Measurements from ENCODE around the gene NCK1. TPM values are rescaled to one million over a fixed set of nuclear protein-coding genes. Genes with fewer than 3 reads are reported as not detected.
"Not testable (repeated sequence)": the region's sequence is repeated elsewhere in the genome, so short reads cannot be mapped to it uniquely, and the experiment has no call there.

NCK1 gene
- total RNA-seq, 4 donors from 2014 or later = 53.1 to 74.0 (median 61.6) TPM

GRCh38 chr3:136984837-136985236, 122.8 kb downstream of the NCK1 start:
- peak in 1 of 2 donors; percentile 60 for DNase-seq (ENCODE audit: low spot score in 2 of 2)
- intact Hi-C loops (cut with DNase I; ENCODE audit: low total_unique reads) = no loop called here
- WGBS, 2 donors = 35 to 36% methylated on average over 3 of the region's 3 CpGs

GRCh38 chr3:136987398-136987980, 125.5 kb downstream of the NCK1 start:
- WGBS, 2 donors = 91 to 98% methylated on average over 36 to 38 of the region's 39 CpGs

More at GRCh38 chr3:136984837-136985236, 122.8 kb downstream of the NCK1 start:
- H3K4me3 ChIP-seq (ENCODE audit: low read depth, poor library complexity, severe bottlenecking) = no peak overlapping the region
- TF ChIP-seq POLR2A (IDR thresholded peaks at IDR 0.05) (no peak), CTCF (IDR thresholded peaks at IDR 0.05) (no peak)

GRCh38 chr3:136988651-136989050, 126.6 kb downstream of the NCK1 start:
- intact Hi-C loops (cut with DNase I; ENCODE audit: low total_unique reads) = no loop called here
- 79 to 90% methylated on average over 2 of the region's 2 CpGs for WGBS, 2 donors
- no peak for TF ChIP-seq CTCF (IDR thresholded peaks at IDR 0.05)
- TF ChIP-seq POLR2A (IDR thresholded peaks at IDR 0.05) = no peak

More at GRCh38 chr3:136987398-136987980, 125.5 kb downstream of the NCK1 start:
- DNase-seq (ENCODE audit: low spot score in 2 of 2); intact Hi-C loops (cut with DNase I; ENCODE audit: low total_unique reads); H3K4me3 ChIP-seq (ENCODE audit: low read depth, poor library complexity, severe bottlenecking): not testable (repeated sequence)

GRCh38 chr3:136989781-136990524, 127.9 kb downstream of the NCK1 start:
- no peak overlapping the region for H3K4me3 ChIP-seq (ENCODE audit: low read depth, poor library complexity, severe bottlenecking)
- no peak for DNase-seq (ENCODE audit: low spot score in 2 of 2)
- 68 to 78% methylated on average over 4 of the region's 4 CpGs for WGBS, 2 donors
- intact Hi-C loops (cut with DNase I; ENCODE audit: low total_unique reads) = no loop called here
- TF ChIP-seq CTCF (IDR thresholded peaks at IDR 0.05) (no peak), POLR2A (IDR thresholded peaks at IDR 0.05) (no peak)

More at GRCh38 chr3:136988651-136989050, 126.6 kb downstream of the NCK1 start:
- no peak for DNase-seq (ENCODE audit: low spot score in 2 of 2)
- H3K4me3 ChIP-seq (ENCODE audit: low read depth, poor library complexity, severe bottlenecking) = no peak overlapping the region

- WGBS, 2 donors = 59 to 65% methylated on average over 4 of the region's 4 CpGs
- DNase-seq (ENCODE audit: low spot score in 2 of 2) = no peak
- intact Hi-C loops (cut with DNase I; ENCODE audit: low total_unique reads) = no loop called here
- H3K4me3 ChIP-seq (ENCODE audit: low read depth, poor library complexity, severe bottlenecking) = no peak overlapping the region
- TF ChIP-seq POLR2A (IDR thresholded peaks at IDR 0.05) (no peak), CTCF (IDR thresholded peaks at IDR 0.05) (no peak)
Measured at GRCh38 chr3:136990826-136991225, 128.8 kb downstream of the NCK1 start.

- TF ChIP-seq CTCF (IDR thresholded peaks at IDR 0.05) (no peak), POLR2A (IDR thresholded peaks at IDR 0.05) (no peak)
- H3K4me3 ChIP-seq (ENCODE audit: low read depth, poor library complexity, severe bottlenecking) = no peak overlapping the region
- intact Hi-C loops (cut with DNase I; ENCODE audit: low total_unique reads) = no loop called here
- WGBS, 2 donors = 79 to 81% methylated on average over 2 of the region's 2 CpGs
- no peak for DNase-seq (ENCODE audit: low spot score in 2 of 2)
Measured at GRCh38 chr3:136992115-136992514, 130.1 kb downstream of the NCK1 start.

All from lower leg skin (tissue), 4 donors.